NCI-H1092 (cell line): ENCODE results near the gene OR2AT4.
A peak's percentile ranks its signal among the peaks of the same experiment; 100 is the strongest.
"Not testable (repeated sequence)": the region's sequence is repeated elsewhere in the genome, so short reads cannot be mapped to it uniquely, and the experiment has no call there.

ENCODE experiments used
- DNase-seq: peaks from one replicate; lab custom pipeline; 2025; lab: John Stamatoyannopoulos, UW

Gene OR2AT4

DNA sequence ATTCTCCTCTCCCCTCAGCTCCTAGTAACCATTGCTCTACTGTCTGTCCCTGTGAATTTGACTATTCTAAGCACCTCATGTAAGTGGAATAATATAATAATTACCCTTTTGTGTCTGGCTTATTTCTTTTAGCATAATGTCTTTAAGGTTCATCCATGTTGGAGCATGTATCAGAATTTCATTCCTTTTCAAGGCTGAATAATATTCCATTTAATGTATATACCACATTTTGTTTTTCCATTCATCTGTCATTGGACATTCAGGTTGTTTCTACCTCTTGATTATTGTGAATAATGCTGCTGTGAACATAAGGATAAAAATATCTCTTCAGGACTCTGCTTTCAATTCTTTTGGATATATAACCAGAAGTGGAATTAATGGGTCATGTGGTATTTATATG is 28.1 kb downstream of the OR2AT4 start:
- no peak for DNase-seq

DNA sequence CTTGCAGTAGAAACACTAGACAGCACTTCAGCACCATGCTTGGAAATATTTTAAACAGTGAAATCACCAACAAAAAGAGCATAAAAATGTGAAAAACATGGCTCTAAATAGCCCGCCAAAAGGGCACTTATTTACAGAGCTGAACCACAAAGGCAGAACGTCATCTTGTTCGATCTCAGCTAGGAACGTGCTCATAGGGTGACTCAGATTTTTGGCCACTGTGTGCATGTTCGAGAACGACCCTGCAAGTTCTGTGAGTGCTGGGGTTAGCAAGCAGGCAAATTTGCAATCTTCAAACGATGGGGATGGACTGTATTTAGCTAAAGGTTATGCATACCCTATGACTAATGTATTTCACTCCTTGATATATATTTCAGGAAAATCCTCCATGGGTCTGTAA is 30.6 kb downstream of the OR2AT4 start:
- DNase-seq: no peak

DNA sequence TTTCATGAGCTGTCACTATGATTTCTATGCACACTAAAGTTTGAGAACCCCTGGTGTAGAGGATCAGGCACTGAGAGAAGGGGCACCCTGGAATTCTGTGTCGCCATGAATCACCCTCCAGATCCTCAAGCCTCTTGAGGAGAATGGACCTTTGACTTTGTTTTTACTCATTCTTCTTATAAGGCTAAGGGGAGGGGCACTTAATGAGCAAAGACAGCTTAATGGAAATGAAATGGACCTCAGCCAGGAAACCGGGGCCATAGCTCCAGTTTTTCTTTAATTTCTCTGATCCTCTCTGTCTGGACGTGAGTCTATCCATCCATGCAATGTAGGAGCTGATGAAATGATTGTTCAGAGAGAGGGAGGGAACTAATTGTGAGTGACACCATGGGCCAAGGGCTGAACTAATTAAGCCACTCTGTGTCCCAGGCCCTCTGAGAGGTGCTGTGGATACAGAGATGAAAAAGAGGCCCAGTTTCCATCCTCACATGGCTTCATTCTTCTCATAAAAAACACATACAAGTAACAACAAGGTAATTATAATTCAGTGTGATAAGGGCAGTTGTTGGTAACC is 32.8 kb downstream of the OR2AT4 start:
- DNase-seq: no peak

DNA sequence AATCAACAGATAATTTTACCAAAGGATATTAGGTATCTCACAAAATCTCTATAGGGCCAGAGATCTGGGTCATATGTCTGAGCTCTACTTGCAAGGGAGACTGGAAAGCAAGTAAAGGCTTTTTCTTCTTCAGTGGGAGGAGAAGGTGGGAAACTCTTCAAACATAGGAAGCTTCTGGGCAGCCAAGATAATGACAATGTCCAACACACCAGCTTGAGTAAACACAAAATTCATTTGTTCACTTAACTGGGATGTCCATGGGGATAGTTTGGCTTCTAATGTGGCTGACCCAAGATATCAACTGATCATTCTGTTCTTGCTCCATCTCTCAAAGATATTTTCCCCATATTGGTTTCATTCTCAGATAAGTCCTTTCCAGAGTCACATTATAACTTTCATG is 37.4 kb downstream of the OR2AT4 start:
- no peak for DNase-seq

DNA sequence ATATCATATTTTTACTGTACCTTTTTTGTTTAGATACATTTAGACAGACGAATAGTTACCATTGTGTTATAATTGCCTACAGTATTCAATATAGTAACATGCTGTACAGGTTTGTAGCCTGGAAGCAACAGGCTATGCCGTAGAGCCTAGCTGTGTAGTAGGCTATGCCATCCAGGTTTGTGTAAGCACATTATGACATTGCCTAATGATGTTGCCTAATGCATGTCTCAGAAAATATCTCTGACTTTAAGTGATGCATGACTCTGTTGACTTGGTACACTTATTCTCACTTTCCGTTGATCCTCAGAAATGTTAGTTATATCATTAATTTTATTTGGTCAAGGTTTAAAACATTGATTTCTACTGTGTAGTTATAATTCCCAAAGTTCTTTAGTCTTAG is 39.9 kb downstream of the OR2AT4 start:
- no peak for DNase-seq

DNA sequence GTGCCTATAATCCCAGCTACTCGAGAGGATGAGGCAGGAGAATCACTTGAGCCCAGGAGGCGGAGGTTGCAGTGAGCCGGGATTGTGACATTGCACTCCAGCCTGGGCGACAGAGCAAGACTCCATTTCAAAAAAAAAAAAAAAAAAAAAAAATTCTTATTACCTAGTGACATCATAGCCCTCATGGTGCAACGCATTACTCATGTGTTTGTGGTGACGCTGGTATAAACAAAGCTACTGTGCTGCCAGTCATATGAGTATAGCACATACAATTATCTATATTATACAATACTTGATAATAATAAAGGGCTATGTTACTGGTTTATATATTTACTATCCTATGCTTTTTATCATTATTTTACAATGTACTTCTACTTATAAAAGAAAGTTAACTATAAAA is 41.2 kb downstream of the OR2AT4 start:
- no peak for DNase-seq

DNA sequence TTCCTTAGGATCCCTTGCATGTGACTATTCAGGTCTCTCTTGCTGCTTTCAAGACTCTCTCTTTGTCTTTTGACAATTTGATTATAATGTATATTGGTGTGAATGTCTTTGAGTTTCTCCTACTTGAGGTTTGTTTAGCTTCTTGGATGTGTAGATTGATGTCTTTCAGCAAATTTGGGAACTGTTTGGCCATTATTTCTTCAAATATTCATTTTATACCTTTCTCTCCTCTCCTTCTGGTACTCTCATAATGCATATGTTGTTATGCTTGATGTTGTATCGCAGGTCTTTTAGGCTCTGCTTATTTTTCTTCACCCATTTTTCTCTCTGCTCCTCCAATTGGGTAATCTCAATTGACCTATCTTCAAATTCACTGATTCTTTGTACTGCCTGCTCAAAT is 44.2 kb downstream of the OR2AT4 start:
- DNase-seq: no peak

DNA sequence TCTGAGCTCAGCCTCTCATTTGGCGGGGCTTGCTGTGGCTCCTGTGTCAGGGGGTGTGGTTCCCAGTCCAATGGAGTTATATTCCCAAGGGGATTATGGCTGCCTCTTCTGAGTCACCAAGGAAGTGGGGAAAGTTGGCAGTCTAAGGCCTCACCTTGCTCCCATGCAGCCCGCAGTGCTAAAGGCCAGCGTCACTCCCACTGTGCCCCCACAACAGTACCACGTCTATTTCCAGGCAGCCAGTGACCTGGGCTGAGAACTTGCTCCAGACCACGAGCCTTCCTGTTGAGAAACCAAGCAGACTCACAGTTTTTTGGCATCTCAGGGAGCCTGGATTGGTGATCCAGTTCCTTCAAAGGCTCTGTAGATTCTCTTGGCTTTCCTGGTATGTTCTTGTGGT is 45.6 kb downstream of the OR2AT4 start:
- DNase-seq: no peak

DNA sequence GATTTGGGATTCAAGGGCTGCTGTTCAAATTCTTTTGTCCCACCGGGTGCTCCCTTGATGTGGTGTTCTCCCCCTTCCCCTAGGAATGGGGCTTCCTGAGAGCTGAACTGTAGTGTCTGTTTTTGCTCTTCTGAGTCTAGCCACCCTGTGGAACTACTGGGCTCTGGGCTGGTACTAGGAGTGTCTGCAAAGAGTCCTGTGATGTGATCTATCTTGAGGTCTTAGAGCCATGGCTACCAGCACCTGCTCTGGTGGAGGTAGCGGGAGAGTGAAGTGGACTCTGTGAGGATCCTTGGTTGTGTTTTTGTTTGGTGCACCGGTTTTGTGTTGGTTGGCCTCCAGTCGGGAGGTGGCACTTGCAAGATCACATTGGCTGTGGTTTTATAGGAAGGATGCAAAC is 46.2 kb downstream of the OR2AT4 start:
- no peak for DNase-seq

DNA sequence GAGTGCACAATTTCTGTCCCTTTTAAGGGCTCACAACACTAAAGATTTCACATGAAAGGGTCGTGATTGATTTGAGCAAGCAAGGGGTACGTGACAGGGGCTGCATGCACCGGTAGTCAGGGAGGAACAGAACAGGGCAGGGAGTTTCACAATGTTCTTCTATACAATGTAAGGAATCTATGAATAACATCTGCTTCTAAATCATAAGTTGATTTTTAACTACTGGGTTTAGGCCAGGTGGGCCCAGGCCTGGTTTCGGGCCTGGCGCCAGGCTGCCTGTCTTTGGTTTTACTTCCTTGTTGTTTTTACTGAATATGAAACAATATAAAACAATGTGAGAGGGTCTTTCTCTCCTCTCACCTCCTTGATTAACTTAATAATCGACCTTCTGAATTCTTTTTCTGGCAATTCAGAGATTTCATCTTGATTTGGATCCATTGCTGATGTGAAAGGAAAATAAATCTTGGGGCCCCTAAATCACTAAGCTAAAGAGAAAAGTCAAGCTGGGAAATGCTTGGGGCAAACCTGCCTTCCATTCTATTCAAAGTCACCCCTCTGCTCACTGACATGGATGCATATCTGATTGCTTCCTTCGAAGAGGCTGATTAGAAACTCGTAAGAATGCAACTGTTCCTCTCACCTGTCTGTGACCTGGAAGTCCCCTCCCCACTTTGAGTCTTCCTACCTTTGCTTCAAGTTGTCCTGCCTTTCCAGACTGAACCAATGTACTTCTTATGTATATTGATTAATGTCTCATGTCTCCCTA is 47.0 kb downstream of the OR2AT4 start:
- DNase-seq: not testable (repeated sequence)

DNA sequence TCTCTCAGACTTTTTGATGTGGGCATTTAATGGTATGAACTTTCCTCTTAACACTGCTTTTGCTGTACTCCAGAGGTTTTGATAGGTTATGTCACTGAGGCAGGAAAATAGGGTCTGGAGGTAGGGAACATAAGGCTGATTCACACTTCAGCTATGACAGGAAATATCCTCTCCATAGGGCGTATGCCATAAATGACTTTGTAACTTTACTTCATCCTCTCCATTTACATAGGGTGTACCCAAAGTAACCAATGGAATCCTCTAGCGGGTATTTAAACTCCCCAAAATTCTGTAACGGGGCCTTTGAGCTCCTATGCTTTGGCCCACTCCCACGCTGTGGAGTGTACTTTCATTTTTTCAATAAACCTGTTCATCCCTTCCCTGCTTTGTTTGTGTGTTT is 49.5 kb downstream of the OR2AT4 start:
- no peak for DNase-seq

DNA sequence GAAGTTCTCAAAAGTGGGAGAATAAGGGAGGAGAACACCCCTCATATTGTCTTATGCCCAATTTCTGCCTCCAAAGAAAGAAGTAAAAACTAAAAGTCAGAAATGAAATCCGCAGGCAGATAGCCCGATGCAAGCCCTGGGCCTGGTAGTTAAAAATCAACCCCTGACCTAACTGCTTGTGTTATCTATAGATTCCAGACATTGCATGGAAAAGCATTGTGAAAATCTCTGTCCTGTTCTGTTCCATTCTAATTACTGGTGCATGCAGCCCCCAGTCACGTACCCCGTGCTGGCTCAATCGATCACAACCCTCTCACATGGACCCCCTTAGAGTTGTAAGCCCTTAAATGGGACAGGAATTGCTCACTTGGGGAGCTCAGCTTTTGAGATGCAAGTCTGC is 50.0 kb downstream of the OR2AT4 start:
- DNase-seq: not testable (repeated sequence)

DNA sequence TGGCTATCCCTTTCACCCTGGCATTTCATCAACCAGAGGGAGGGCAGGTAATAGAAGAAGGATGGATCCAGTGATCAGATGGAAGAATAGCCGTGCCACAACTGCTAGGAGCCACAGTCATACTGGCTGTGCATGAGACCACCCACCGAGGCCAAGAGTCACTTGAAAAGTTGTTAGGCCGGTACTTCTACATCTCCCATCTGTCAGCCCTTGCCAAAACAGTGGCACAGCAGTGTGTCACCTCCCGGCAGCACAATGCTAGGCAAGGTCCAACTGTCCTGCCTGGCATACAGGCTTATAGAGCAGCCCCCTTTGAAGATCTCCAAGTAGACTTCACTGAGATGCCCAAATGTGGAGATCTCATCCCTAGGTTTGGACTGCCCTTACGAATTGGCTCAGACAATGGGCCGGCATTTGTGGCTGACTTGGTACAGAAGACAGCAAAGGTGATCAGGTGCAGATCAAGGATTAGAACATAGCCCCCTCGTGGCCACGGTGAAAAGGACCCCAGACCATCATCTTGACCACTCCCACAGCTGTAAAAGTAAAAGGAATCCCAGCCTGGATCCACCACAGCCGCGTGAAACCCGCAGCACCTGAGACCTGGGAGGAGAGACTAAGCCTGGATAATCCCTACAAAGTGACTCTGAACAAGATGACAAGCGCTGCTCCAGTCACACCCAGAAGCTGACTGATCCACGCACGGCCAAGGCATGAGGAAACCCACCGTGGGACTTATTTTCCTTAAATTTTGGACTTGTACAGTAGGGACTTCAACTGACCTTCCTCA is 52.1 kb downstream of the OR2AT4 start:
- not testable (repeated sequence) for DNase-seq

DNA sequence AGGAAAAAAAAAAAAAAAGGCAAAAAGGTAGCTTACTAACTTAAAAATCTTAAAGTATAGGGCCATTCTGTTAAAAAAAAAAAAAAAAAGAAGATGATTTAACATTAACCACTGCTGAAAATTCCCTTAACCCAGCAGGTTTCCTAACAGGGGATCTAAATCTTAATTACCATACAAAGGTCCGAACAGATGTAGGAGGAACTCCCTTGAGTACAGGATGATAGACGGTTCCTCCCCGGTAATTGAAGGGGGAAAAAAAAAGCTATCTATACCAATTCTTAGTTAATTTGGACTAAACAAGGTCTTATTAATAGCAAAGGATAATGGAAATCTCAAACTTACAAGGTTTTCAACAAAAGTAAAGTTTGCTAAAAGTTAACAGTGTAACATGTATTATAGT is 54.9 kb downstream of the OR2AT4 start:
- DNase-seq: not testable (repeated sequence)

DNA sequence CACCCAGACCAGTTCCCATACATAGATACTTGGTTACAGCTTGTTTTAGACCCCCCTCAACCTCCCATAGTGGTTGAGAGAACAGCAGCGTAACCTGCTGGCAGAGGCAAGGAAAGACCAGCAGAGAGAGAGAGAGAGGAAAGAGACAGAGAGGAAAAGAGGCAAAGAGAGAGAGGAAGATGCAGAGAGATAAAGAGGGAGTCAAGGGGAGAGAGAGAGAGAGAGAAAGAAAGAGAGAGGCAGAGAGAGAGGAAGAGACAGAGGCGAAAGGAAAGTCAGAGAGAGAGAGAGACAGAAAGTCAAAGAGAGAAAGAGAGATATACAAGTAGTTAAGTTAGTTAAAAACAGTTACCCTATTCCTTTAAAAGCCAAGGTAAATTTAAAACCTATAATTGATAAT is 55.4 kb downstream of the OR2AT4 start:
- no peak for DNase-seq

DNA sequence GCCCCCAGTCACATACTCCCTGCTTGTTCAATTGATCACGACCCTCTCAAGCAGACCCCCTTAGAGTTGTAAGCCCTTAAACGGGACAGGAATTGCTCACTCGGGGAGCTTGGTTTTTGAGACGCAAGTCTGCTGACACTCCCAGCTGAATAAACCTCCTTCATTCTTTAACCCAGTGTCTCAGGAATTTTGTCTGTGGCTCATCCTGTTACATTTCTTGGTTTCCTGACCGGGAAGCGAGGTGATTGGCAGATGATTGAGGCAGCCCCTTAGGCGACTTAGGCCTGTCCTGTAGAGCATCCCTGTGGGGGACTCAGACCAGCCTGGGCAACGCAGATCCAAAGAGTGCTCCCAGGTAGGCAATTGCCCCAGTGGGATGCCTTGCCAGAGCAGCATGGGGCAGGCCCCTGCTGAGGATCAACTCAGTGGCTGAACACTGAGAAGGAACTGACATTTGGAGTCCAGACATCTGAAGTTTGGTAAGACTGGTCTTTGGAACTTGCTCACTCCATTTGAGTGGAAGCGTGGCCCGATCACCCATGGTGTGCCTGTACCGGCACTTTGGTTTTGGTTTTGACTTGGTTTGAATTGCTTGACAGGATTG is 56.4 kb downstream of the OR2AT4 start:
- DNase-seq: no peak

DNA sequence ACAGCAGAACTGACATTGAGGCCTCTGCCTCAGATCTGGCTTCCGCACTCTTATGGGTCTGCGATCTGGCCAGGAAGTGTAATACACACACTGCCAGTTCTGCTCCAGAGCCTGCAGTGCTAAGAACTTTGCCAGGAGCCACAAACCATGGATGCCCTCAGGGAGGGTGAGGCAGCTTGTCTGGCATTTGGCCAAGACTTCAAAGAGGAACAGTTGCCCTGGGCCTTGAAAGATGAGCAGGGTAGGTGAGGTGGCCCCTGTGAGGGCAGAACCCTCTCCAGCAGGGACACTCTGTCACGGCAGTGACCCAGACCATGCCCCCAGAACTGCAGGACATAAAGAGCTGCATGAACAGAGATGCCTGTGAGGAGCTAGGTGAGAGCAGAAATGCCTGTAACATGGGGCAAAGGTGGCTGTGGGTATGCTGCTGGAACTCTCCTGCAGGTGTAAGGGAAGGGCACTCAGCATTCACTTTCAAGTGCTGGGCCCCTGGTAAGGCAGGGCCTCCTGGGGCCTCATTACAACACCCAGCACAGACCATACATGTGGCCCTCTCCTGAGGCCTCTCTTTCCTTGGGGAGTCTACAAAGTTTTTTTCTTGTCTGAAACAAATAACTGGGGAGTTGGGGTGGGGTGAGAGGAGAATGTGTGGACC is 60.6 kb downstream of the OR2AT4 start:
- no peak for DNase-seq

DNA sequence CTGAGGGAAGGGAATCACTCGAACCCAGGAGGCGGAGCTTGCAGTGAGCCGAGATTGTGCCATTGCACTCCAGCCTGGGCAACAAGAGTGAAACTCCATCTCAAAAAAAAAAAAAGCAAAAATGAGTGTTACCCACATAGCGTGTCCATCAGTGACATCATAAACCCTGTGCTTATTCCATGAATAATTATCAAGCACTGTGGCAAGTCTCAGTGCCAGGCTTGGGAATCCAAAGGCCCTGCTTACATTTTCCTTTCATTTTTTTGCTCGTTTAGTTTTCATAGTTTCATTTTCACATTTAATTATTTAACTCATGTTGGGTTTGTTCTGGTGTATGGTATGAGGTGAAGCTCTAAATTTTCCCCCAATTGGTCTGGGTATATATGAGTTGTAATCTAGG is 61.4 kb downstream of the OR2AT4 start:
- no peak for DNase-seq

DNA sequence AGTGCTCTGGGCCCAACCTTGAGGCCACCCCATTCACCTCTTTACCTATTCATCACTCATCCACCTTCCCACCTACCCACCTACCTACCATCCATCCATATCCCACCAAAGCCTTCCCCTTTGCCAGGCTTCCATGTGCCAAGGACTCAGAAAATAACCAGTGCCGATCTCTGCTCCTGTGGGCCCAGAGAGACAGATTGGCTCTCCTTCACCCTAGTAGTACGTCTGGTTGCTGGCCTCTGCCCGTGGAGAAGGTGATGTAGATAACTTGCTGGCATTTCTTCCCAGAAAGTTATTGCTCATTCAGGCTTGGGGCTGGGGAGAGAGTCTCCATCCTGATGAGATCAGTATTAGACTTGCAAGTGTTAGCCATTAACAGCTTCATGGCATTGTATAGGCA is 62.8 kb downstream of the OR2AT4 start:
- no peak for DNase-seq

DNA sequence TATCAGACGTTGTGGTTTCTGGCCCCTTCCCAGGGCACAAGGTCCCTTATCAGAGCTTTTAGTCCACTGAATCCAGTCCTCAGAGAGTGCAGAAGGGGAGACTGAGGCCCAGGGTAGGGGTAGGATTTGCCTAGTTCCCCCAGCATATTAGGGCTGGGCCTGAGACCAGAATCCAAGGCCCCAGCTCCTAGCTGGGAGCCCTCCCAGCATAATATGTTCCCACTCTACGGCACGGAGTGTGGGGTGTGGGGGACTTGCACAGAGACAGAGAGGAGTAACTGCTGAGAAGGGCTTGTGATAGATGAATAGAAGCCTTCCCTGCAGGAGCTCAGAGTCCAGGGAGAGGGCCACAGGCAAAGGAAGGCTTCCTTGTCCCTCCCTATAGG is 64.1 kb downstream of the OR2AT4 start:
- DNase-seq: no peak

DNA sequence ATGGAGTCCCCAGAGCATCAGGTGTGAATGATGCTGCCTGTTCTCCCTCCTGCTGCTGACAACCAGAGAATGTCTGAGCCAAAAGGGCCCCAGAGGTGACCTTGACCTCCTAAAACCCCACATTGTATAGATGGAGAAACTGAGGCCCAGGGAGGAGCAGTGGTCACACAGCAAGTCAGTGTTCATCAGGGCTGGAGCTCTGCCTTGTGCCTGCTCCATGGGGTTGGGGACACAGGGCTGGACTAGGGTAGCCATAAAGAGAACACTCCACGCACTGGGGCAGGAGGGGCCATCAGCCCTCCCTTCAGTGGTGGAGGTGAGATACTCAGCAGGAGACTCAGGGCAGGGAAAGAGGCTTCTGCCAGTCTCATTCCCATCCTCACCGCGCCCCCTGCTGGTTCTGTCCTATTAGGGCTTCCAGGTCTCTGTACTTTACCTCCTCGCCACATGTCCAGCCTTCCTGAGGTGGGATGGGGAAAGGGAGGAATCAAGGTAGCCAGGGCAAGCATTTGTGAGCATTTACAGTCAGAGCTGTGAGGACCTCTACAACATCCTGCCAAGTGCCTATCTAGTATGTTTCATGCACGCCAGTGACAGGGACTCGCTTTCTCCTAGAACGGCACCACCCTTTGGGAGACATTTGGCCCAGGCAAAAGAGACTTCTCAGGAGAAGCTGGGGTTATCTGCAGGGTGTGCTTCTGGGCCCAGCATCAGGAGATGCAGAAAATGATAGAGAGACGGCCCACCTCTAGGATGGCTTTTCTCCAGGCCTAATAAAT is 64.7 kb downstream of the OR2AT4 start:
- DNase-seq: peak; percentile 55
